KMS-11 (cell line): ENCODE results near the gene CCDC54.

Source experiments
- H2AFZ ChIP-seq: fragments of 200-600 bp; sonication (generic); 2 replicates; pipeline ENCODE4 v1.6.1; 2016; ENCODE audit warnings: antibody characterized with exemption, mixed run types, low read depth
- H3K27ac ChIP-seq: fragments of 200-600 bp; sonication (generic); 2 replicates; pipeline ENCODE4 v1.6.1; 2016; ENCODE audit warnings: mild to moderate bottlenecking, mixed run types
- H3K27me3 ChIP-seq: fragments of 200-600 bp; sonication (generic); 2 replicates; pipeline ENCODE4 v1.6.1; 2017; ENCODE audit warnings: mild to moderate bottlenecking, low read depth, mixed run types, moderate library complexity; ENCODE audit not compliant: insufficient read depth
- H3K36me3 ChIP-seq: fragments of 200-600 bp; sonication (generic); 2 replicates; pipeline ENCODE4 v1.6.1; 2017; ENCODE audit warnings: mild to moderate bottlenecking, mixed run types; ENCODE audit not compliant: insufficient read depth
- H3K4me1 ChIP-seq: fragments of 200-600 bp; sonication (generic); 2 replicates; pipeline ENCODE4 v1.6.1; 2016; ENCODE audit warnings: mild to moderate bottlenecking, low read depth, mixed run types; ENCODE audit not compliant: poor library complexity, severe bottlenecking
- H3K4me2 ChIP-seq: fragments of 200-600 bp; sonication (generic); 2 replicates; pipeline ENCODE4 v1.7.0; 2016; ENCODE audit warnings: mild to moderate bottlenecking, mixed run types
- H3K4me3 ChIP-seq: fragments of 200-600 bp; sonication (generic); IDR thresholded peaks from 2 replicates; pipeline ENCODE4 v1.6.1; 2017; ENCODE audit warnings: low read depth, low read length, mixed read lengths; ENCODE audit not compliant: insufficient read depth
- H3K79me2 ChIP-seq: fragments of 200-600 bp; sonication (generic); 2 replicates; pipeline ENCODE4 v1.6.1; 2016; ENCODE audit warnings: low read depth, mixed run types; ENCODE audit not compliant: insufficient read depth
- H3K9ac ChIP-seq: fragments of 200-600 bp; sonication (generic); 2 replicates; pipeline ENCODE4 v1.6.1; 2016; ENCODE audit warnings: mild to moderate bottlenecking, mixed run types
- H4K20me1 ChIP-seq: fragments of 200-600 bp; sonication (generic); 2 replicates; pipeline ENCODE4 v1.6.1; 2016; ENCODE audit warnings: mild to moderate bottlenecking, mixed run types; ENCODE audit not compliant: insufficient read depth
- CTCF ChIP-seq: fragments of 200-600 bp; sonication (generic); conservative IDR thresholded peaks from 2 replicates; pipeline ENCODE4 v1.6.1; 2017; ENCODE audit warnings: low read depth, mild to moderate bottlenecking, antibody characterized with exemption, low read length, moderate library complexity, mixed read lengths

Gene CCDC54

GRCh38 chr3:107361633-107362032, 15.6 kb upstream of the CCDC54 start:
- H3K27me3 ChIP-seq = no peaks in the 10 kb centered on the region
- no peak overlapping the region for H3K9ac ChIP-seq
- H3K27ac ChIP-seq = no peak overlapping the region
- H4K20me1 ChIP-seq = no peaks in the 10 kb centered on the region
- no peak overlapping the region for H2AFZ ChIP-seq
- H3K4me1 ChIP-seq = no peaks in the 10 kb centered on the region
- H3K79me2 ChIP-seq = no peaks in the 10 kb centered on the region
- H3K36me3 ChIP-seq = no peaks in the 10 kb centered on the region
- TF ChIP-seq CTCF = no peak
- no peak overlapping the region for H3K4me3 ChIP-seq
- H3K4me2 ChIP-seq = no peak overlapping the region

GRCh38 chr3:107365051-107365450, 12.2 kb upstream of the CCDC54 start:
- Histone ChIP-seq H4K20me1 (no peaks in the 10 kb centered on the region), H3K79me2 (no peaks in the 10 kb centered on the region), H3K27ac (no peak overlapping the region), H3K4me1 (no peaks in the 10 kb centered on the region), H3K4me2 (no peak overlapping the region), H3K27me3 (no peaks in the 10 kb centered on the region), H3K4me3 (no peak overlapping the region), H2AFZ (no peak overlapping the region), H3K9ac (no peak overlapping the region), H3K36me3 (no peaks in the 10 kb centered on the region)
- TF ChIP-seq CTCF = no peak

DNA sequence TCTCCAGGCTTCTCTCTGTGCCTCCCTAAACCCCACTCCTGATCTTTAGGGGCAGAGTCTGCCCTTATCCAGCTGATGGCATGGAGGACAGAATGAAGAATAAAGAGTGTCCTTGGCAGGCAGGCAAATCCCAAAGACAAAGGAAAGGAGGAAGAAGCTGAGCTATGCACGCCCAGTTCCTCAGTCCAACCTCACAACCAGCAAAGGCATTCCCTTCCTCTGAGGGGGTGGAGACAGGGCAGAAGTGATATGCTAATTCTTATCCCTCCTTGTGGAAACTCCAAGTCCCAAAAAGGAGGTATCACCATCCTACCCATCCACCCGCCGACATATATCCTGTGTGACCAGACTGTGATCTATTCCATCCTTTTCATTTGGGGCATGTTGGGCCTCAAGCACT, 10.5 kb upstream of the CCDC54 start:
- no peak overlapping the region for H3K4me3 ChIP-seq
- H3K4me1 ChIP-seq = no peaks in the 10 kb centered on the region
- no peaks in the 10 kb centered on the region for H3K36me3 ChIP-seq
- H3K79me2 ChIP-seq = no peaks in the 10 kb centered on the region
- H2AFZ ChIP-seq = no peak overlapping the region
- H3K4me2 ChIP-seq = no peak overlapping the region
- no peak overlapping the region for H3K27ac ChIP-seq
- no peak overlapping the region for H3K9ac ChIP-seq
- TF ChIP-seq CTCF = no peak
- H3K27me3 ChIP-seq = no peaks in the 10 kb centered on the region
- H4K20me1 ChIP-seq = no peaks in the 10 kb centered on the region

GRCh38 chr3:107367353-107367752, 9.9 kb upstream of the CCDC54 start:
- Histone ChIP-seq H2AFZ (no peak overlapping the region), H4K20me1 (no peaks in the 10 kb centered on the region), H3K4me1 (no peaks in the 10 kb centered on the region), H3K27ac (no peak overlapping the region), H3K4me3 (no peak overlapping the region), H3K9ac (no peak overlapping the region), H3K79me2 (no peaks in the 10 kb centered on the region), H3K4me2 (no peak overlapping the region), H3K27me3 (no peaks in the 10 kb centered on the region), H3K36me3 (no peaks in the 10 kb centered on the region)
- TF ChIP-seq CTCF = no peak
